Muscle of arm (tissue), 12 donors: Measurements from ENCODE around the gene LILRB1. TPM values are rescaled to one million over a fixed set of nuclear protein-coding genes. Genes with fewer than 3 reads are reported as not detected.
"Not testable (repeated sequence)": the region's sequence is repeated elsewhere in the genome, so short reads cannot be mapped to it uniquely, and the experiment has no call there.

Experiments used
- DNase-seq: peaks from one replicate; pipeline ENCODE4 v3.0.0-alpha.2; 2013
- polyA plus RNA-seq, 12 donors: library from polyadenylated mRNA; unstranded; fragments of 120-200 nt; gene quantifications; one replicate each; pipeline ENCODE4 v1.2.1, GENCODE V29; 2013; ENCODE audit not compliant: insufficient read length in 12 of 12

The LILRB1 gene
- polyA plus RNA-seq, 12 donors, result 0.71 to 3.9 (median 1.1) TPM; not detected in 2

DNA sequence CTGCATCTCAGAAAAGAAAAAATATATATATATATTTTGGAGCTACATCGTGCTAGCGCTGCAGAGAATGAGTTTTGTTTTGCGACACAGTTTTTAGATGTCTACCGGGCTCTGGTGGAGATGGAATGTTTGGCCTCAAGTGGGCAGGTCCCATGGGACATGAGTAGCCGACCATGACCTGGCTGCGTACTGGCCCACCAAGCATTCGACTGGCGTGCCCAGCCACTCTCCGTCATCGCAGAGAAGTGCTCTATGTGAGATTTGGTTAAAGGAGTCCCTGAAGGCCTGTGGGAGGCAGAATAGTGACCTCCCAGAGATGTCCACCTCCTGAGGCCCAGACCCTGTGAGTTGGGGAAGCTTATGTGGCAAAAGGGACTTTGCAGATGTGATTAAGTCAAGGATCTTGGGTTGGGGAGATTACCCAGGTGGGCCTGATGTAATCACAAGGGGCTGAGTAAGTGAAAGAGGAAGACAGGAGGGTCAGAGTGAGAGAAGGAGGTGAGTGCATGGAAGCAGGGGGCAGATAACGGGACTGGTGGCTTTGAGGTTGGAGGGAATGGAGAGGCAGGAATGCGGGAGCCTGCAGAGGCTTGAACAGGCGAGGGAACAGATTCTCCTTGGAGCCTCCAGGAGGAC, 31.7 kb downstream of the LILRB1 start:
- DNase-seq, result no peak

DNA sequence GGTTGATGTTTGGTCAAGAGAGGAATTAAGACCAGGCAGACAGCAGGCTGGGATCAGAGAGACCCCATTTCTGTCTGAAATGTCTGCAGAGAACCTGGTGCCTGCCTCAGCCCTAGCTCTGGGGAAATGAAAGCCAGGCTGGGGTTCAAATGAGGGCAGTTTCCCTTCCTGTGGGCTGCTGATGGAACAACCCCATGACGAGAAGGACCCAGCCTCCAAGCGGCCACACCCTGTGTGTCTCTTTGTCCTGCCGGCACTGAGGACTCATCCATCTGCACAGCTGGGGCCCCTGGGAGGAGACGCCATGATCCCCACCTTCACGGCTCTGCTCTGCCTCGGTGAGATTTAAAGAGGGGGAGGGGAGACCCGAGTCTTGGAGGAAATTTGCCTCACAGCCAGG, 32.4 kb downstream of the LILRB1 start, which contains the start of gene LILRB4:
TSS of gene LILRB4 (plus strand) at position 256 of the 400 bp plus-strand sequence. CDS start at position 305, 49 bp downstream.
- DNase-seq, result no peak

DNA sequence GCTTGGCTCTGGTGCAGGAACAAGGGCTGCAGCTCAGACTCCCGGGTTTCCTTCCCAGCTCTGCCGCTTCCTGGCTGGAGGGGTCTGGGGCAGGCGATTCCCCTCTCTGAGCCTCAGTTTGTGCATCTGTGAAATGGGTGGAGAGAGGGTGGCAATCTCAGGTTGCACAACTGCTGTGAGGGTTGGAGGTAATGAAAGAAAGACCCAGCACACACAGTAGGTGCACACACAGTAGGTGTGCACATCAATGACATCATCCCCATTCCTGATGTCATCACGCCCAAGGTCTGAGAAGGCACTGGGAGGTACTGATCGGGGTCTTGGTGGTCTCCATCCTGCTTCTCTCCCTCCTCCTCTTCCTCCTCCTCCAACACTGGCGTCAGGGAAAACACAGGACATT, 35.2 kb downstream of the LILRB1 start:
- no peak for DNase-seq

DNA sequence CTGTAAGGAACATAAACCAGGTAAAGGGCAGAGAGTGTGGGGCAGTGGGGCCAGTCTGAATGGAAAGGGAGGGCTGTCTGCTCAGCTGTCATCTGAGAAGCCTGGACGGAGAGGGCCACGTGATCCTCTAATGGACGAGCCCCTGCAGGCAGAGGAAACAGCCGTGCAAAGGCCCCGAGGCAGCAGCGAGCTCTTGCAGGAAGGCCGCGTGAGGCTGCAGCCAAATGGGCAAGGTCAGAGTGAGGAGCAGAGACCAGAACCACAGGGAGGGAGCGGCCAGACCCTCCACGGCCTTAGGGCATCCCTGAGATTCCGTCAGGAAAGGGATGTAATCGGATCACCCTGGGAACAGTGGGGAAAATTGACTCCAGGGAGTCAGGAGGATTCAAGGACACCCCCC, 36.9 kb downstream of the LILRB1 start:
- no peak for DNase-seq

DNA sequence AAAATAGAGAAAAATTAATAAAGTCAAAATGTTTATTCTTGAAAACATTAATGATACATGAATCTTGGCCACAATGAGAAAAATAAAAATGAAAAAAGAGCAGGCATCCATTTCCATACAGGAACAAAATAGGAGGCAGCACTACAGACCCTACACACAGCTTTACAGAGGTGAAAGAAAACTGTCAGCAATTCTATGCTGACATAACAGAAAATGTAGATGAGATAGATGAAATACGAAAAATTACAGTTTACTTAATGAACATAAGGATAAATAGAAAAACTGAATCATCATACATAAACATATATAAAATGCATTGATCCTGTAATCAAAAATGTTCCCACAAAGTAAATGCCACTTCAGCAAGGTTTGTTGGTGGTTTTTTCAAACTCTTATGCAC, 38.1 kb downstream of the LILRB1 start:
- no peak for DNase-seq

DNA sequence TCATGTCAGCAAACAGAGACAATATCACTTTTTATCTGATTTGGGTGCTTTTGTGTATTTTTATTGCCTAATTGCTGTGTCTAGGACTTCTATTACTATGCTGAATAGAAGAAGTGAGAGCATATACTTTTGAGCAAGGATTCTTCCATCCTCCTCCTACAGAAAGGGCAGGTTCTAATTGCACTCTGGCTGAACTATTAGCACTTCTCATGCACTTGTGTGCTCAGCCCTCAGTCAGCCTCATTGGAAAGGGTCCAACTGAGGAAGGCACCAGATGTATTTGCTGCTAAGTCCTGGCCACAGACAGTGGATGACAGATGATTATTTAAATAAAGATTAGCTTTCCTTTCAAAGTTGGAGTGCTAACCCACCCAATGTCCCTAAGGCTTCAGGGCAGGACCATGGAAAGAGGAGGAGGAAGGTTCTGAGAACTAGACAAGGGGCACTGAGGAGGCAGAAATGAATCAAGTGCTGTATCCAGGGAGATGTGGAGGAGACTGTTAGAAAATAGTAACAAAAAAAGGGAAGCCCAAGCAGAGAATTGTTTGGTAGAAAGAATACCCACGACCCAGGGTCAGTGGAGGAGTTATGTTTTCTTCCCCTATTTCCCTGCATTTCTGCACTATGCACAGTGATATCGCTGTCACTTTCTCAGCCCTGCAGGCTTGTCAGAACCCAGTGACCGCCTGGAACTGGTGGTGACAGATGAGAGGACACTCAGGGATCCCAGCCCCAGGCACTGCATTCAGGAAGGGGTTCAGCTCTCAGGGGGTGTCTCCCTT, 40.5 kb downstream of the LILRB1 start:
- no peak for DNase-seq

DNA sequence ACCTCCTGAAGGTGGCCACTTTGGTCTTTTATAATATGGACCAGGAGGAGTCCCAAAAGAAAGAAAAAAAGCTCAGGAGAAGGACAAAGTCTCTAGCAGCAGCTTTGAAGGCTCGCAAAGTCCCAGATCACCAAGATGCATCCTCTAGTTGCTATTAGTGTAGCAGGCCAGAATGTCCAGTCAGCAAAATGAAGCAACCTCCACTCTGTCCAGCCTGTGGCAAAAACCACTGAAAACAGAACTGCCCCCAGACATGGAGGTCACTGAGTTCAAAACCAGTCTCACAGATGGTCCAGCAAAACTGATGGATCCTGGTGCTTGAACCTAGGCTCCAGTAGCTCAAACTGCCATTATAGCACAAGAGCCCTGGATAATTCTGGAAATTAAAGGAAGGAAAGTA, 42.9 kb downstream of the LILRB1 start:
- no peak for DNase-seq

DNA sequence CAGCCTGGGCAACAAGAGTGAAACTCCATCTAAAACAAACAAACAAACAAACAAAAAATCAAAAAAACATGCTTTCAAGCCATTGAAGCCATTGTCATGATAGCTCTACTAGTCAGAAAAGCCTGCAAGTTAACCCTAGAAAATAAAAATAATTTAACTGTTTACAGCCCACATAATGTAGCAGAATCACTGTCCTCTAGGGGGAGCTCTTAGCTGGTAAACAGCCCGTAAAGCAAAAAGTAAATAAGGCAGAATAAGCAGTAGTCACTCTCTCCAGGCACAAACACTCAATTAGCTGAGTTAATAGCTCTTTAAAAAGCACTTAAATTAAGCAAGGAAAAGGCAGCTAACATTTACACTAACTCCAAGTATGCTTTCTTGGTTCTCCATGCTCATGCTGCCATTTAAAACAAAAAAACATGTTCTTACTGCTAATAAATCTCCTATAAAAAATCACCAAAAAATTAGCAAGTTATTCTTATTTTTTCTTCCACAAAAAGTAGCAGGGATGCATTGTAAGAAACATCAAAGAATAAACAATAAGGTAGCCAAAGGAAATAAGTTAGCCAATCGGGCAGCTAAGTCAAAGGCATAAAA, 43.8 kb downstream of the LILRB1 start:
- no peak for DNase-seq

DNA sequence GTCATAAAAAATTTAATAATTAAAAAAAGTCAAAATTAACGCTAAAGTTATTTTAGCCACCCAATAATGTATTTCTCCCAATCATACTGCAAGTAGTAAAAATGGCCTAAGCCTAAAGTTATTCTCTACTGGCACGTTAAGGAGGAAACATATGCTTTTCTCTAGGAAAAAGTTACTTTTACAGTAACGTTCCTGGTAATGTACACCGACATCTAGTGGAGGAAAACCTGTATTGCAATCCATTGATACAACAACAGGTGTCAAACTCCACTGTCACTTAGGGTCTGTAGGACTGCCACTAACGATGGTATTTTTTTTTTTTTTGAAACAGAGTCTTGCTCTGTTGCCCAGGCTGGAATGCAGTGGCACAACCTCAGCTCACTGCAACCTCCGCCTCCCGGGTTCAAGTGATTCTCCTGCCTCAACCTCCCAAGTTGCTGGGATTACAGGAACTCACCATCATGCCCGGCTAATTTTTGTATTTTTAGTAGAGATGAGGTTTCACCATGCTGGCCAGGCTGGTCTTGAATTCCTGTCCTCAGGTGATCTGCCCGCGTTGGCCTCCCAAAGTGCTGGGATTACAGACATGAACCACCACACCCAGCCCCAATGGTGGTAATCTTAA, 46.0 kb downstream of the LILRB1 start:
- peak; percentile 41 for DNase-seq

DNA sequence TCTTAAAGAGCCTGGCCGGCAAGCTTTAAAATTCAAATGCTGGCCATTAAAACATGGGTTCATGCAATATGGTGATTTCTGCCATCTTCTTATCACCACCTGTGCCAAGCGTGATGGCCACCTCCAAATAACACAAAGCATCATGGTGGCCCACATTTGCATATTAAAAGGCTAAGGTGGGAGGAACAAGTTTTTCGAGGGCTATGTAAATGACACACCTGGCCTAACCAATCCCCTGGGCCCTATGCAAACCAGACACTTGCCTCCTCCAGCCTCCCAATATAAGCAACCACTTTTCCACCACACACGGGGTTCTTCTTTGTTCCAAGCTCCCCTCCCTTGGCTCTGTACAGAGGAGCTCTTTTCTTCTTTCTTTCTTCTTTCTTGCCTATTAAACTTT, 46.9 kb downstream of the LILRB1 start:
- no peak for DNase-seq

DNA sequence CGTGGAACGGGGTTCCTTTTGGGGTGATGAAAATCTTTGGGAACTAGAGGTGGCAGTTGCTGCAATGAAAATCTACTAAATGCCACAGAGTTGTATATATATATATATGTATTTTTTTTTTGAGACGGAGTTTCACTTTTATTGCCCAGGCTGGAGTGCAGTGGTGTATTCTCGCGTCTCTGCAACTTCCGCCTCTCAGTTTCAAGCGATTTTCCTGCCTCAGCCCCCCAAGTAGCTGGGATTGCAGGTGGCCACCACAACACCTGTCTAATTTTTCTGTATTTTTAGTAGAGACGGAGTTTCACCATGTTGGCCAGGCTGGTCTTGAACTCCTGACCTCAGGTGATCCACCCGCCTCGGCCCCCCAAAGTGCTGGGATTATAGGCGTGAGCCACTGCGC, 51.3 kb downstream of the LILRB1 start:
- not testable (repeated sequence) for DNase-seq

DNA sequence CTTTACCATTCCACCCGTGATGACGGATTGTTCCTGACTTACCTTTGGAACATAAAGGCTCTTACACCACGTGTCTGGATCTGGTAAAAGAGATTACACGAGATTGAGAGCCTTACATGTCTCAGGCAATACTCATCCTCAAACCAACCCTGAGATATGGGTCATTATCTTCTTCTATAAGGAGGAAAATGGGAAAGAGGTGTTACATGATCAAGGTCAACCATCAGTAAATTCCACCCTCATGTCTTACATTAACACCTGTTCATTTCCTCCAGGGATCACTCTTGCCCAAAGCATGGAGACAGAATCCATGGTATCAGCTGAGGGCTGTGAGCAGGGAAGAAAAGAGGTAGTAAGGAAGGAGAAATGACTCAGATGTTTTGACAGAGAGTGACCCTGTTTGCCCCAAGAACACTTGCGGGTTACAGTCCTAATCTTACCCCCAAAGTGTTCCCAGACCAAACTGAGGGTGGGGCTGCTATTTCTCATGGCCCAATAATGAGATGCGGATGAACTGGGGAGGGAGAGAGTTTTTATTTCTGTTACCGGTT, 52.1 kb downstream of the LILRB1 start:
- no peak for DNase-seq

DNA sequence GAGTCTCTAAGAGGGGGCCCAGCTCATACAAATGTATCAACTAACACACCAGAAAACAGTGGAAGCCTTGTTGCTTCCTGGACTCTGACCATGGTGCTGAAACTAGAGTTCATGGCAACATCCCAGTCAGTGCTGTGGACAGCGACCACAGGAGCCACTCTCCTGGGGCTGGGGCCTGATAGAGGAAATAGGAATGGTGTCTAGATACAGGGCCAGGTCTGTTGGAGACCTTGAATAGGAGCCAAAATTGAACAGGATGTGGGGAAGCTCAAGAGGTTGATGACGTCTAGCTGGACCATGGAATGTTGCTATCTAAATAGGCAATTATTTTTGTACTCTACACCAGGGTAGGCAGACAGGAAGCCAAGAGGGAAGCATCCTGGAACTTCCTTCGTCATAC, 54.2 kb downstream of the LILRB1 start:
- DNase-seq, result peak; percentile 20

Other genes starting within 250 kb of the LILRB1 start
- gene TTYH1, start 215.0 kb upstream of the LILRB1 start, polyA plus RNA-seq, result 10 to 100 TPM in 1 of 12 donors, 1 to 10 TPM in 9, not detected in 2; 2.7 to 11.7 (median 3.7) TPM
- 100 to 1,000 TPM in 5 of 12 donors, 10 to 100 TPM in 7; 54.1 to 332 (median 92.4) TPM for gene LENG8, start 181.3 kb upstream of the LILRB1 start, polyA plus RNA-seq
- 1 to 10 TPM in 9 of 12 donors, under 1 TPM in 1, not detected in 2; 0.75 to 2.7 (median 1.5) TPM for gene LENG9, start 166.7 kb upstream of the LILRB1 start, polyA plus RNA-seq
- gene CDC42EP5, start 157.2 kb upstream of the LILRB1 start, polyA plus RNA-seq, result 10 to 100 TPM in 11 of 12 donors, not detected in 1; 15.8 to 57.2 (median 29.4) TPM
- gene LAIR2, start 127.7 kb upstream of the LILRB1 start, polyA plus RNA-seq, result 1 to 10 TPM in 2 of 12 donors, under 1 TPM in 3, not detected in 7; 0.21 to 1.9 (median 0.44) TPM
- gene LILRA2, start 56.7 kb upstream of the LILRB1 start, polyA plus RNA-seq, result 1 to 10 TPM in 4 of 12 donors, under 1 TPM in 6, not detected in 2; 0.60 to 3.8 (median 0.93) TPM
- 1 to 10 TPM in 1 of 12 donors, under 1 TPM in 9, not detected in 2; 0.11 to 1.7 (median 0.43) TPM for gene LILRA1, start 36.9 kb upstream of the LILRB1 start, polyA plus RNA-seq
- 1 to 10 TPM in 5 of 12 donors, under 1 TPM in 5, not detected in 2; 0.49 to 3.2 (median 0.91) TPM for gene LILRB4, start 32.5 kb downstream of the LILRB1 start, polyA plus RNA-seq
- not detected for gene KIR3DL3, start 94.0 kb downstream of the LILRB1 start, polyA plus RNA-seq
- gene KIR2DL3, start 108.0 kb downstream of the LILRB1 start, polyA plus RNA-seq, result not detected
- gene KIR2DL1, start 139.3 kb downstream of the LILRB1 start, polyA plus RNA-seq, result under 1 TPM in 2 of 12 donors, not detected in 10; 0.10 to 0.19 TPM
- gene KIR2DL4, start 173.1 kb downstream of the LILRB1 start, polyA plus RNA-seq, result under 1 TPM in 1 of 12 donors, not detected in 11; 0.15 TPM
- under 1 TPM in 1 of 12 donors, not detected in 11; 0.12 TPM for gene KIR3DL1, start 186.0 kb downstream of the LILRB1 start, polyA plus RNA-seq
- under 1 TPM in 3 of 12 donors, not detected in 9; 0.10 to 0.20 (median 0.13) TPM for gene KIR2DS4, start 202.2 kb downstream of the LILRB1 start, polyA plus RNA-seq
- gene KIR3DL2, start 220.0 kb downstream of the LILRB1 start, polyA plus RNA-seq, result not detected
- 1 to 10 TPM in 1 of 12 donors, under 1 TPM in 6, not detected in 5; 0.12 to 1.3 (median 0.33) TPM for gene FCAR, start 243.8 kb downstream of the LILRB1 start, polyA plus RNA-seq